Measurements from ENCODE around the gene RABL3. TPM values are rescaled to one million over a fixed set of nuclear protein-coding genes. Genes with fewer than 3 reads are reported as not detected.
"Not testable (repeated sequence)": the region's sequence is repeated elsewhere in the genome, so short reads cannot be mapped to it uniquely, and the experiment has no call there.

RABL3 gene
- total RNA-seq, 1 donor from 2014 or later, result 25.0 TPM

- Mint-ChIP-seq H3K9me3 (peaks cover 16% of the 10 kb centered on the region), H3K4me3 (no peak overlapping the region), H3K36me3 (peaks cover 8% of the 10 kb centered on the region), H3K4me1 (no peaks in the 10 kb centered on the region), H3K27ac (no peak overlapping the region), H3K27me3 (ENCODE audit: insufficient read depth, low read depth) (no peaks in the 10 kb centered on the region)
- no peak overlapping the region for H3K4me2 ChIP-seq
- H3K9me3 ChIP-seq (ENCODE audit: low read depth), result no peaks in the 10 kb centered on the region
- no peak overlapping the region for H3K4me3 ChIP-seq
- no peaks in the 10 kb centered on the region for H3K27me3 ChIP-seq
- no peak overlapping the region for H3K9ac ChIP-seq
- H2AFZ ChIP-seq (replicated peaks), result no peak overlapping the region
- H4K20me1 ChIP-seq (ENCODE audit: low read depth), result no peaks in the 10 kb centered on the region
- H3K79me2 ChIP-seq (ENCODE audit: low read depth), result no peaks in the 10 kb centered on the region
- H3K36me3 ChIP-seq, result no peaks in the 10 kb centered on the region
- DNase-seq (ENCODE audit: low spot score), result no peak
- no peaks in the 10 kb centered on the region for H3K4me1 ChIP-seq
- H3F3A ChIP-seq (ENCODE audit: low read depth), result no peaks in the 10 kb centered on the region
- no peak overlapping the region for H3K27ac ChIP-seq
- TF ChIP-seq EZH2 (IDR thresholded peaks at IDR 0.05) (no peak), EZH2phosphoT487 (IDR thresholded peaks at IDR 0.05) (no peak)
- TF ChIP-seq, protein P1, sequence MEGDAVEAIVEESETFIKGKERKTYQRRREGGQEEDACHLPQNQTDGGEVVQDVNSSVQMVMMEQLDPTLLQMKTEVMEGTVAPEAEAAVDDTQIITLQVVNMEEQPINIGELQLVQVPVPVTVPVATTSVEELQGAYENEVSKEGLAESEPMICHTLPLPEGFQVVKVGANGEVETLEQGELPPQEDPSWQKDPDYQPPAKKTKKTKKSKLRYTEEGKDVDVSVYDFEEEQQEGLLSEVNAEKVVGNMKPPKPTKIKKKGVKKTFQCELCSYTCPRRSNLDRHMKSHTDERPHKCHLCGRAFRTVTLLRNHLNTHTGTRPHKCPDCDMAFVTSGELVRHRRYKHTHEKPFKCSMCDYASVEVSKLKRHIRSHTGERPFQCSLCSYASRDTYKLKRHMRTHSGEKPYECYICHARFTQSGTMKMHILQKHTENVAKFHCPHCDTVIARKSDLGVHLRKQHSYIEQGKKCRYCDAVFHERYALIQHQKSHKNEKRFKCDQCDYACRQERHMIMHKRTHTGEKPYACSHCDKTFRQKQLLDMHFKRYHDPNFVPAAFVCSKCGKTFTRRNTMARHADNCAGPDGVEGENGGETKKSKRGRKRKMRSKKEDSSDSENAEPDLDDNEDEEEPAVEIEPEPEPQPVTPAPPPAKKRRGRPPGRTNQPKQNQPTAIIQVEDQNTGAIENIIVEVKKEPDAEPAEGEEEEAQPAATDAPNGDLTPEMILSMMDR (IDR thresholded peaks at IDR 0.05), result no peak
These were observed 11.5 kb downstream of the RABL3 start for GRCh38 chr3:120730576-120731542.

DNA sequence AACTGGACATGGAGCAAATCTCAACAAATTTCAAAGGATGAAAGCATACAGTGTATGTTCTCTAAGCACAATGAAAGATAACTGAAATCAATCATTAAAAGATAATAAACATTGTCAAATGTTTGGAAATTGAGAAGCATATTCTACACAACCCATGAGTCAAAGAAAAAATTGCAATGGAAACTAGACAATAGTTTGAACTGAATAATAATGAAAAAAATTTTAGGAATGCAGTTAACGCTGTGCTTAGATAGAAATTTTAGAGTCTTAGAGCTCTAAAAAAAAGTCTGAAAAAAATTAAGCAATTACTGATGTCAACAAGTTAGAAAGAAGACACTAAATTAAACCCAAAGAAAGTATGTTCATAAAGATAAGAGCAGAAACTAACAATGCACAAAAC, 15.5 kb downstream of the RABL3 start:
- Histone ChIP-seq H2AFZ (replicated peaks) (no peak overlapping the region), H3K27ac (no peak overlapping the region), H3K36me3 (no peaks in the 10 kb centered on the region), H3K4me2 (no peak overlapping the region), H4K20me1 (ENCODE audit: low read depth) (no peaks in the 10 kb centered on the region), H3K27me3 (no peaks in the 10 kb centered on the region), H3K4me1 (no peaks in the 10 kb centered on the region), H3K79me2 (ENCODE audit: low read depth) (no peaks in the 10 kb centered on the region), H3K9ac (no peak overlapping the region), H3K9me3 (ENCODE audit: low read depth) (no peaks in the 10 kb centered on the region), H3F3A (ENCODE audit: low read depth) (no peaks in the 10 kb centered on the region), H3K4me3 (no peak overlapping the region)
- H3K9me3 Mint-ChIP-seq, result peaks cover 3% of the 10 kb centered on the region
- H3K27ac Mint-ChIP-seq, result no peak overlapping the region
- H3K27me3 Mint-ChIP-seq (ENCODE audit: insufficient read depth, low read depth), result no peaks in the 10 kb centered on the region
- no peak overlapping the region for H3K4me3 Mint-ChIP-seq
- H3K36me3 Mint-ChIP-seq, result peaks cover 9% of the 10 kb centered on the region
- TF ChIP-seq EZH2 (IDR thresholded peaks at IDR 0.05) (no peak), EZH2phosphoT487 (IDR thresholded peaks at IDR 0.05) (no peak)
- TF ChIP-seq, protein P1 (IDR thresholded peaks at IDR 0.05), result no peak
- no peak for DNase-seq (ENCODE audit: low spot score)
- H3K4me1 Mint-ChIP-seq, result no peaks in the 10 kb centered on the region

DNA sequence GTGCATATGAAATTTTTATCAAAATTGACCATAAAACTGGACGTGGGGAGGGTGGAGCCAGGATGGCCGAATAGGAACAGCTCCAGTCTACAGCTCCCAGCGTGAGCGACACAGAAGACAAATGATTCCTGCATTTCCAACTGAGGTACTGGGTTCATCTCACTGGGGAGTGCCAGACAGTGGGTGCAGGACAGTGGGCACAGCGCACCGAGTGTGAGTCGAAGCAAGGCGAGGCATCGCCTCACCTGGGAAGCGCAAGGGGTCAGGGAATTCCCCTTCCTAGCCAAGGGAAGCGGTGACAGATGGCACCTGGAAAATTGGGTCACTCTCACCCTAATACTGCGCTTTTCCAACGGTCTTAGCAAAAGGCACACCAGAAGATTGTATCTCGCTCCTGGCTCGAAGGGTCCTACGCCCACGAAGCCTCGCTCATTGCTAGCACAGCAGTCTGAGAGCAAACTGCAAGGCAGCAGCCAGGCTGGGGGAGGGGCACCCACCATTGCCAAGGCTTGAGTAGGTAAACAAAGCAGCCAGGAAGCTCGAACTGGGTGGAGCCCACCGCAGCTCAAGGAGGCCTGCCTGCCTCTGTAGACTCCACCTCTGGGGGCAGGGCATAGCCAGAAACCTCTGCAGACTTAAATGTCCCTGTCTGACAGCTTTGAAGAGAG, 23.0 kb downstream of the RABL3 start:
- H3K36me3 Mint-ChIP-seq; H3K9ac ChIP-seq; H3K27me3 Mint-ChIP-seq (ENCODE audit: insufficient read depth, low read depth); H3F3A ChIP-seq (ENCODE audit: low read depth); H3K4me1 ChIP-seq; H3K9me3 Mint-ChIP-seq; H3K79me2 ChIP-seq (ENCODE audit: low read depth); H4K20me1 ChIP-seq (ENCODE audit: low read depth); H3K27ac ChIP-seq; H3K36me3 ChIP-seq; H3K27me3 ChIP-seq; H3K9me3 ChIP-seq (ENCODE audit: low read depth); H3K4me1 Mint-ChIP-seq: not testable (repeated sequence)
- Histone ChIP-seq H2AFZ (replicated peaks) (peak overlapping the region; percentile 56), H3K4me2 (peak overlapping the region; percentile 74), H3K4me3 (peak overlapping the region; percentile 48)
- Mint-ChIP-seq H3K27ac (peak overlapping the region; percentile 50), H3K4me3 (peak overlapping the region; percentile 50)
- DNase-seq (ENCODE audit: low spot score), result peak; percentile 34

- H3K4me1 Mint-ChIP-seq, result no peaks in the 10 kb centered on the region
- no peak overlapping the region for H3K27ac Mint-ChIP-seq
- H3K36me3 Mint-ChIP-seq, result no peaks in the 10 kb centered on the region
These were observed 29.1 kb downstream of the RABL3 start for GRCh38 chr3:120713262-120713661.

More at GRCh38 chr3:120713262-120713661, 29.1 kb downstream of the RABL3 start:
- no peaks in the 10 kb centered on the region for H4K20me1 ChIP-seq (ENCODE audit: low read depth)
- no peak overlapping the region for H3K4me2 ChIP-seq
- no peak overlapping the region for H3K9ac ChIP-seq
- H3K27ac ChIP-seq, result no peak overlapping the region
- H3K79me2 ChIP-seq (ENCODE audit: low read depth), result no peaks in the 10 kb centered on the region
- no peaks in the 10 kb centered on the region for H3F3A ChIP-seq (ENCODE audit: low read depth)
- H3K4me1 ChIP-seq, result no peaks in the 10 kb centered on the region
- Mint-ChIP-seq H3K27me3 (ENCODE audit: insufficient read depth, low read depth) (no peaks in the 10 kb centered on the region), H3K4me3 (no peak overlapping the region), H3K9me3 (no peaks in the 10 kb centered on the region)
- no peaks in the 10 kb centered on the region for H3K27me3 ChIP-seq
- no peak overlapping the region for H3K4me3 ChIP-seq
- TF ChIP-seq, protein P1 (IDR thresholded peaks at IDR 0.05), result no peak
- TF ChIP-seq EZH2 (IDR thresholded peaks at IDR 0.05) (no peak), EZH2phosphoT487 (IDR thresholded peaks at IDR 0.05) (no peak)
- H3K9me3 ChIP-seq (ENCODE audit: low read depth), result no peaks in the 10 kb centered on the region
- no peaks in the 10 kb centered on the region for H3K36me3 ChIP-seq
- no peak overlapping the region for H2AFZ ChIP-seq (replicated peaks)
- no peak for DNase-seq (ENCODE audit: low spot score)

Measured in neural progenitor cell (in vitro differentiated cells).